CD8-positive, alpha-beta memory T cell (primary cell): Measurements from ENCODE around the gene ACBD6. TPM values are rescaled to one million over a fixed set of nuclear protein-coding genes. Genes with fewer than 3 reads are reported as not detected.

Source experiments
- CTCF ChIA-PET: fragments of 350-600 bp; sonication (Branson Sonifier 250); formaldehyde crosslinking; loops from one replicate; lab custom pipeline; 2021; ENCODE audit warnings: antibody characterized with exemption; lab: Charles Lee
- POLR2A ChIA-PET: fragments of 350-600 bp; sonication (Branson Sonifier 250); formaldehyde crosslinking; loops from one replicate; lab custom pipeline; 2021; ENCODE audit warnings: antibody characterized with exemption; lab: Charles Lee
- DNase-seq, 5 donors: peaks; one replicate each; pipeline versions ENCODE4 v3.0.0 to v3.0.0-alpha.2; 2020 to 2022; ENCODE audit warnings: mixed read lengths in 1 of 5
- H3K27ac ChIP-seq: one replicate; pipeline ENCODE4 v1.7.0; 2013; ENCODE audit warnings: low read depth, mild to moderate bottlenecking, low read length, moderate library complexity
- H3K27me3 ChIP-seq: 2 replicates; pipeline ENCODE4 v1.7.0; 2013; ENCODE audit warnings: low read length, mild to moderate bottlenecking; ENCODE audit not compliant: insufficient read depth, poor library complexity, severe bottlenecking
- H3K36me3 ChIP-seq: 2 replicates; pipeline ENCODE4 v1.7.0; 2013; ENCODE audit warnings: mild to moderate bottlenecking, low read length, moderate library complexity; ENCODE audit not compliant: insufficient read depth
- H3K4me1 ChIP-seq: 2 replicates; pipeline ENCODE4 v1.7.0; 2013; ENCODE audit warnings: mild to moderate bottlenecking, low read length, moderate library complexity; ENCODE audit not compliant: insufficient read depth
- H3K4me3 ChIP-seq: 2 replicates; pipeline ENCODE4 v1.7.0; 2013; ENCODE audit warnings: mild to moderate bottlenecking, low read length
- H3K9me3 ChIP-seq: 2 replicates; pipeline ENCODE4 v1.7.0; 2013; ENCODE audit warnings: mild to moderate bottlenecking, low read length
- H3K27ac Mint-ChIP-seq, 8 donors: one replicate each; pipeline ENCODE4 v1.8.0; 2020 to 2021; ENCODE audit warnings: mixed read lengths in 8 of 8, mild to moderate bottlenecking in 6 of 8, inconsistent platforms in 3 of 8, moderate library complexity in 3 of 8
- H3K27me3 Mint-ChIP-seq, 2 donors: one replicate each; pipeline ENCODE4 v1.8.0; 2020 to 2021; ENCODE audit warnings: mixed read lengths in 2 of 2, mild to moderate bottlenecking in 1 of 2, moderate library complexity in 1 of 2
- H3K36me3 Mint-ChIP-seq, 3 donors: one replicate each; pipeline ENCODE4 v1.8.0; 2020 to 2021; ENCODE audit warnings: mixed read lengths in 3 of 3, inconsistent platforms in 1 of 3, mild to moderate bottlenecking in 1 of 3
- H3K4me1 Mint-ChIP-seq, 3 donors: one replicate each; pipeline ENCODE4 v1.8.0; 2020 to 2021; ENCODE audit warnings: mixed read lengths in 3 of 3, inconsistent platforms in 1 of 3, mild to moderate bottlenecking in 1 of 3
- H3K4me3 Mint-ChIP-seq, 7 donors: one replicate each; pipeline ENCODE4 v1.8.0; 2020 to 2021; ENCODE audit warnings: mixed read lengths in 7 of 7, mild to moderate bottlenecking in 6 of 7, moderate library complexity in 4 of 7, inconsistent platforms in 2 of 7
- H3K9me3 Mint-ChIP-seq, 5 donors: one replicate each; pipeline ENCODE4 v1.8.0; 2020 to 2022; ENCODE audit warnings: mixed read lengths in 5 of 5, mild to moderate bottlenecking in 3 of 5, moderate library complexity in 2 of 5, inconsistent platforms in 1 of 5
- polyA plus RNA-seq: library from polyadenylated mRNA; unstranded; fragments of 300-500 nt; fragmentation: Illumina TruSeq; gene quantifications from one replicate; pipeline ENCODE4 v1.2.3, GENCODE V29; 2021
- total RNA-seq, 2 experiments: library from RNA; stranded (reverse); gene quantifications; one replicate each; pipeline ENCODE4 v1.2.3, GENCODE V29; 2021

The ACBD6 gene
- total and polyA plus RNA-seq, 3 experiments from 2014 or later, result 33.8 to 51.4 (median 50.3) TPM

DNA sequence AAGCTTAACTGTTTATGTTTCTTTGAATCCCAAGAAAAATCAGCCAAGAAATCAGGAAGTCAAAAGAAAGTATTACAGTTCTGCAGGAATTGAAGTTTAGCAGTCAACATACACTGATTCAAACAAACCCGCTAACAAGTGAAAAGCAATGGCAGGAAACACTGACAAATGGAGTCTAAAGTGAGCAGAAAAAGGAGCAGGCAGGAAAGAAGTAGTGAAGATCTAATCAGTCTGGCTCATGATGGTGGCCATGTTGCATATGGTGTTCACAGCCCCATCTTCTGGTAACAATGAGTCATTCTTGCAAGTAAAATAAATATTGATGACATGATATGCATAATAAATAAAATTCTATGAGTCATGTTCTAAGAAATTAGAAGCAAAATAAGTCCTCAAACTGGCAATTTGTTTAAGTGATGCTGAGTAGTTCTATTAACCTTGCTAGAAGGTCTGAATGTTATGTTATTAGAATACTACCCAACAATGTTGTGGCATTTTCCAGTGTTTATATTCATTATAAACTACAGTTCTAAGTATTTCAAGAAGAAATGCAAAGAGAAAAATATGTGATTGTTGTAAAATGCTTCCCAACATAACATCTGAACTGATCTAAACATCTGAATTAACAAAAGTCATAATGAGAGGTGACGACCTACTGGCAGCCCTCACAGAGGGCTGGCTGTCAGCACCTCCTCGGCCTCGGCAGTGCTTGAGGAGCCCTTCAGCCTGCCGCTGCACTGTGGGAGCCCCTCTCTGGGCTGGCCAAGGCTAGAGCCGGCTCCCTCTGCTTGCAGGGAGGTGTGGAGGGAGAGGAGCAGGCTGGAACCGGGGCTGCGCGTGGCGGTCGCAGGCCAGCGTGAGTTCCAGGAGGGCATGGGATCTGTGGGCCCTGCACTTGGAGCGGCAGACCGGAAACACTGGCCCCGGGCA is 5.7 kb upstream of the ACBD6 start:
- Histone ChIP-seq H3K27ac (no peak overlapping the region), H3K27me3 (no peaks in the 10 kb centered on the region), H3K36me3 (no peaks in the 10 kb centered on the region), H3K9me3 (no peaks in the 10 kb centered on the region), H3K4me3 (no peak overlapping the region), H3K4me1 (peaks cover 6% of the 10 kb centered on the region)
- no peak overlapping the region for H3K27ac Mint-ChIP-seq
- peaks cover 5 to 18% (median 16%) of the 10 kb centered on the region in 3 donors for H3K4me1 Mint-ChIP-seq
- CTCF ChIA-PET, result interaction anchor here (1.1 kb wide), 1 partner anchor 355 kb away, joined by 3 read pairs; no protein-coding TSS in a partner anchor
- POLR2A ChIA-PET, result no interaction called here
- peaks cover 0 to 24% of the 10 kb centered on the region in 2 donors for H3K27me3 Mint-ChIP-seq
- H3K9me3 Mint-ChIP-seq, result no peaks in the 10 kb centered on the region
- no peaks in the 10 kb centered on the region for H3K36me3 Mint-ChIP-seq
- H3K4me3 Mint-ChIP-seq, result no peak overlapping the region
- DNase-seq, result no peak

GRCh38 chr1:180505732-180506335 is 3.5 kb upstream of the ACBD6 start:
- Mint-ChIP-seq H3K4me1 (peaks cover 21 to 36% (median 33%) of the 10 kb centered on the region in 3 donors), H3K36me3 (peaks cover 0 to 15% (median 0%) of the 10 kb centered on the region in 3 donors), H3K4me3 (peak overlapping the region in 1 of 7 donors; percentile 29), H3K27me3 (peaks cover 0 to 6% of the 10 kb centered on the region in 2 donors), H3K9me3 (no peaks in the 10 kb centered on the region), H3K27ac (no peak overlapping the region)
- no peak for DNase-seq
- Histone ChIP-seq H3K4me3 (no peak overlapping the region), H3K36me3 (no peaks in the 10 kb centered on the region), H3K27ac (no peak overlapping the region), H3K4me1 (peaks cover 16% of the 10 kb centered on the region), H3K9me3 (no peaks in the 10 kb centered on the region), H3K27me3 (no peaks in the 10 kb centered on the region)
- CTCF ChIA-PET, result interaction anchor here (1.4 to 1.9 kb wide), 2 partner anchors 9 to 22 kb away, joined by 3 to 6 read pairs; no protein-coding TSS in a partner anchor
- POLR2A ChIA-PET, result no interaction called here

- POLR2A ChIA-PET, result interaction anchor here (0.7 kb wide), 1 partner anchor 565 kb away, joined by 3 read pairs; no protein-coding TSS in a partner anchor
- Mint-ChIP-seq H3K4me3 (peak overlapping the region in 4 of 7 donors; percentile 44 to 62 (median 54)), H3K4me1 (peaks cover 28 to 48% (median 46%) of the 10 kb centered on the region in 3 donors), H3K9me3 (no peaks in the 10 kb centered on the region), H3K36me3 (peaks cover 0 to 16% (median 0%) of the 10 kb centered on the region in 3 donors), H3K27ac (peak overlapping the region in 2 of 8 donors; percentile 32 to 60), H3K27me3 (no peaks in the 10 kb centered on the region)
- no peak for DNase-seq
- no peaks in the 10 kb centered on the region for H3K9me3 ChIP-seq
- no peak overlapping the region for H3K4me3 ChIP-seq
- H3K27me3 ChIP-seq, result no peaks in the 10 kb centered on the region
- CTCF ChIA-PET, result interaction anchor here (0.8 to 2.0 kb wide), 5 partner anchors 11 to 359 kb away, joined by 3 to 16 read pairs (median 4); no protein-coding TSS in a partner anchor
- H3K36me3 ChIP-seq, result no peaks in the 10 kb centered on the region
- peaks cover 24% of the 10 kb centered on the region for H3K4me1 ChIP-seq
- H3K27ac ChIP-seq, result no peak overlapping the region
Observed at GRCh38 chr1:180504186-180504585, 1.8 kb upstream of the ACBD6 start.

DNA sequence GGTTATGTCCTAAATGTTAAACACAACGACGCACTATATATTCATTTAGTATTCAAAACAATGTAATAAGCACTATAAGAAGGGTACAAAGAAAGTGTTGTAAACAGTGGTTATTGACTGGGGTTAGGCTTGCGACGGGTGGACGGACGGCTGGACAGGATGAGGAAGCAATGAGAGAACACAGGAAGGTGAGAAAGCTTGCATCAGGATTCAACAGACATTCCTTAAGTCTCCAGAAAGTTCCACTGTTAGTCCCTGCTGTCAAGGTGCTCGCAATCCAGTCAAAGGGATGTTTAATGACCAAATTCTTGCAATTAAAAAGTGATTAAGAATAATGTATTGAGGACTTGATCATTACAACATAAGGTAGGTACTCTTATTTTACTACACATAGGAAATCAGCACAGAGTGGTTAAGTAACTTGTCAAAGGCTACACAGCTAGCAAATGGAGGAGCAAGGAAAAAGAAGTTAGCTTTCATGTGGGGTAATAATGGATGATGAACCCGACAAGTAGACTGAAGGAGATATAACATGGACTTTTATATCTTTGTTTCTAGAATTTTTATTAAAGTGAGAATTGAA is 994 bp upstream of the ACBD6 start:
- Mint-ChIP-seq H3K36me3 (peaks cover 0 to 19% (median 0%) of the 10 kb centered on the region in 3 donors), H3K4me3 (peak overlapping the region; percentile 94 to 98 (median 96)), H3K27me3 (no peaks in the 10 kb centered on the region), H3K9me3 (no peaks in the 10 kb centered on the region), H3K4me1 (peaks cover 31 to 52% (median 51%) of the 10 kb centered on the region in 3 donors), H3K27ac (peak overlapping the region; percentile 95 to 99 (median 97))
- DNase-seq, result no peak
- peak overlapping the region; percentile 62 for H3K27ac ChIP-seq
- POLR2A ChIA-PET, result interaction anchor here (0.6 to 1.4 kb wide), 4 partner anchors 120 to 1777 kb away, joined by 3 to 9 read pairs (median 4); partner anchors contain the start of gene XPR1
- H3K36me3 ChIP-seq, result no peaks in the 10 kb centered on the region
- H3K27me3 ChIP-seq, result no peaks in the 10 kb centered on the region
- H3K4me3 ChIP-seq, result peak overlapping the region; percentile 90
- peaks cover 24% of the 10 kb centered on the region for H3K4me1 ChIP-seq
- CTCF ChIA-PET, result interaction anchor here (0.8 to 2.5 kb wide), 5 partner anchors 11 to 128 kb away, joined by 3 to 16 read pairs (median 6); partner anchors contain the start of gene XPR1
- no peaks in the 10 kb centered on the region for H3K9me3 ChIP-seq

- peak in 1 of 5 donors; percentile 8 for DNase-seq
- Mint-ChIP-seq H3K9me3 (no peaks in the 10 kb centered on the region), H3K27ac (peak overlapping the region; percentile 25 to 99 (median 94)), H3K4me3 (peak overlapping the region; percentile 94 to 98 (median 96)), H3K36me3 (peaks cover 0 to 22% (median 0%) of the 10 kb centered on the region in 3 donors), H3K27me3 (no peaks in the 10 kb centered on the region), H3K4me1 (peaks cover 33 to 60% (median 47%) of the 10 kb centered on the region in 3 donors)
- H3K36me3 ChIP-seq, result no peaks in the 10 kb centered on the region
- H3K27ac ChIP-seq, result peak overlapping the region; percentile 62
- peaks cover 24% of the 10 kb centered on the region for H3K4me1 ChIP-seq
- POLR2A ChIA-PET, result interaction anchor here (0.6 to 1.4 kb wide), 7 partner anchors 130 to 648 kb away, joined by 3 to 9 read pairs (median 3); partner anchors contain the start of genes IER5, QSOX1 and XPR1
- peak overlapping the region; percentile 90 for H3K4me3 ChIP-seq
- no peaks in the 10 kb centered on the region for H3K9me3 ChIP-seq
- CTCF ChIA-PET, result interaction anchor here (0.7 to 2.7 kb wide), 11 partner anchors 9 to 646 kb away, joined by 3 to 16 read pairs (median 3); partner anchors contain the start of gene XPR1
- H3K27me3 ChIP-seq, result no peaks in the 10 kb centered on the region
Observed at GRCh38 chr1:180501865-180502360, 464 bp downstream of the ACBD6 start.

DNA sequence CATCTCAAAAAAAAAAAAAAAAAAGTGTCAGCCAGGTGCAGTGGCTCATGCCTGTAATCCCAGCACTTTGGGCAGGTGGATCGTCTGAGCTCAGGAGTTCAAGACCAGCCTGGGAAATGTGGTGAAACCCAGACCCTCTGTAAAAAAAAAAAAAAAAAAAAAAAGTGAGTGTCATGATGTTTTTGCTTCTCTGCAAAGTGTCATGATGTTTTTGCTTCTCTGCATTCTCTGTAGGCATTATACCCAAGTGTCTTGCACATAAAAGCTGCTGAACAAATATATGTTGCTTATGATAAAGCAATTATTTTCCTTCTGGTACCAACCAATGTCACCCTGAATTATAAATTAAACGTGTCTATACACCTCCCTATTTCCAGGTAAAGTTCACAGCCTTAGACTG is 1.7 kb downstream of the ACBD6 start:
- POLR2A ChIA-PET, result no interaction called here

GRCh38 chr1:180498594-180498993 is 3.8 kb downstream of the ACBD6 start:
- no peaks in the 10 kb centered on the region for H3K9me3 ChIP-seq
- H3K27me3 ChIP-seq, result no peaks in the 10 kb centered on the region
- H3K4me3 Mint-ChIP-seq, result no peak overlapping the region
- peaks cover 0 to 42% (median 3%) of the 10 kb centered on the region in 3 donors for H3K36me3 Mint-ChIP-seq
- H3K27me3 Mint-ChIP-seq, result no peaks in the 10 kb centered on the region
- H3K4me1 Mint-ChIP-seq, result peaks cover 45 to 74% (median 62%) of the 10 kb centered on the region in 3 donors
- no peak overlapping the region for H3K27ac Mint-ChIP-seq
- no peaks in the 10 kb centered on the region for H3K9me3 Mint-ChIP-seq
- H3K27ac ChIP-seq, result no peak overlapping the region
- no peaks in the 10 kb centered on the region for H3K36me3 ChIP-seq
- H3K4me1 ChIP-seq, result peaks cover 23% of the 10 kb centered on the region
- CTCF ChIA-PET, result interaction anchor here (1.2 to 1.3 kb wide), 2 partner anchors 16 to 20 kb away, joined by 4 read pairs; no protein-coding TSS in a partner anchor
- POLR2A ChIA-PET, result no interaction called here
- DNase-seq, result no peak
- H3K4me3 ChIP-seq, result no peak overlapping the region

More for the DNA sequence above, 1.7 kb downstream of the ACBD6 start:
- H3K27ac Mint-ChIP-seq, result peak overlapping the region in 3 of 8 donors; percentile 21 to 58 (median 32)
- peaks cover 41 to 69% (median 57%) of the 10 kb centered on the region in 3 donors for H3K4me1 Mint-ChIP-seq
- Histone ChIP-seq H3K27me3 (no peaks in the 10 kb centered on the region), H3K4me3 (no peak overlapping the region), H3K36me3 (no peaks in the 10 kb centered on the region), H3K9me3 (no peaks in the 10 kb centered on the region), H3K27ac (no peak overlapping the region), H3K4me1 (peaks cover 24% of the 10 kb centered on the region)
- DNase-seq, result no peak
- H3K36me3 Mint-ChIP-seq, result peaks cover 0 to 29% (median 0%) of the 10 kb centered on the region in 3 donors
- no peaks in the 10 kb centered on the region for H3K27me3 Mint-ChIP-seq
- no peaks in the 10 kb centered on the region for H3K9me3 Mint-ChIP-seq
- CTCF ChIA-PET, result interaction anchor here (1.1 to 2.7 kb wide), 4 partner anchors 15 to 321 kb away, joined by 3 to 15 read pairs (median 4); no protein-coding TSS in a partner anchor
- peak overlapping the region; percentile 40 to 98 (median 95) for H3K4me3 Mint-ChIP-seq
